ENCODE measurements around the gene MYL5.

DNA sequence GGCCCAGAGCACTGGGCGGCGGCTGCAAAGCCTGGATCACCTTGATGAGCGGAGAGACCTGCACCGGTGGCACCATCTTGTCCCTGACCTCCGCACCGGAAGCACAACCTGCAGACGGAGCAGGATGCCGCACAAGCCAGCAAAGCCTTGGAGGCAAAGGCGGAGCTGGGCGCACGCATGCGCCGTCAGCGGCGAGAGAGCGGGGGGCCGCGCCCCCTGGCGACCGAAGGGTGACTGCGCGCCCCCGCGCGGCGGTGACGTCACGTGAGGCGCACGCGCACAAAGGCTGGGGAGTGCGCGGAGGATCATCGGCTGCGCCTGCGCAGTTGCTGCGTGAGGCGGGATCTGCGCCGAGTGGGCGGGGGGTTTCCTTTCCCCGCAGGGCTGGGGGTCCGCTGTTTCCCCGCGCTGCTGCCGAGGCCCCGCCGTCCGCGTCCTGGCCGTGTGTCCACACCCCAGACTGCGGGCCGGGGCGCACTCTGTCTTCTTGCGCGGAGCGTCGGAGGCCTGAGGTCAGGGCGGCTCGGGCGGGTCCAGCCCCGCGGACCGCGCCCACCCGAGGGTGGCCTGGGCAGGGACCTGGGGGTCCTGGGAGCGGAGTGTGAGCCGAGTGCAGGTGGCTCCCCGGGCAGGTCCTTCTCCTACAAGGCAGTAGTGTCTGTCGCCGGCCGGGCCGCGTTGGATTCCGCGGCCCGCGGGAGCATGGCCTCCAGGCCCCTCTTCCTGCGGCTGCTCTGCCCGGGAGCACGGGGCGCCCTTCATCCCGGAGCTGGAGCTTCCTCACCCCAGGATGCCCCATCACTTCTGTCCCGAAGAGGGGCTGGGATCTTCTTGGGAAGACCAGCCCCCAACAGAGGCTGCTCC lies at the start of gene MYL5, which contains the start of gene ATP5ME:
- peak; percentile 88 for TF ChIP-seq CTCF (conservative IDR thresholded peaks at IDR 0.05)
- no peak for TF ChIP-seq EZH2 (IDR thresholded peaks at IDR 0.05; ENCODE audit: low read depth)

Measured in PC-9 (cell line).